OCI-LY3 (cell line): ENCODE results near the gene LMO2.

Experiments
- H2AFZ ChIP-seq: fragments of 200-600, 300-600 bp; shearing (Covaris generic); 2 replicates; pipeline ENCODE4 v1.6.0; 2014; ENCODE audit warnings: antibody characterized with exemption, low read depth, low read length
- H3K27ac ChIP-seq: fragments of 200-600, 300-600 bp; sonication (generic); 2 replicates; pipeline ENCODE4 v1.5.1; 2014; ENCODE audit warnings: mild to moderate bottlenecking, low read length, moderate library complexity, mixed read lengths
- H3K27me3 ChIP-seq: fragments of 200-600, 300-600 bp; sonication (generic); 2 replicates; pipeline ENCODE4 v1.6.1; 2014; ENCODE audit warnings: low read depth, low read length, mixed read lengths
- H3K36me3 ChIP-seq: fragments of 200-600, 300-600 bp; sonication (generic); replicated peaks from 2 replicates; pipeline ENCODE3; 2014; ENCODE audit warnings: low read depth, low read length, mixed read lengths
- H3K4me1 ChIP-seq: fragments of 300-600, 200-600 bp; sonication (generic); 2 replicates; pipeline ENCODE4 v1.6.1; 2014; ENCODE audit warnings: low read length, mixed read lengths
- H3K4me2 ChIP-seq: fragments of 200-600, 300-600 bp; sonication (generic); 2 replicates; pipeline ENCODE4 v1.6.1; 2014; ENCODE audit warnings: low read length, mixed read lengths
- H3K4me3 ChIP-seq: fragments of 300-600, 200-600 bp; sonication (generic); 2 replicates; pipeline ENCODE4 v1.5.1; 2014; ENCODE audit warnings: antibody characterized with exemption, mild to moderate bottlenecking, low read length, moderate library complexity
- H3K79me2 ChIP-seq: fragments of 300-600, 200-600 bp; shearing (Covaris generic); 2 replicates; pipeline ENCODE4 v1.6.1; 2014; ENCODE audit warnings: mild to moderate bottlenecking, low read length, mixed read lengths
- H3K9ac ChIP-seq: fragments of 300-600, 200-600 bp; shearing (Covaris generic); 2 replicates; pipeline ENCODE4 v1.6.0; 2014; ENCODE audit warnings: mild to moderate bottlenecking, low read length, moderate library complexity
- H3K9me3 ChIP-seq: fragments of 200-600, 300-600 bp; shearing (Covaris generic); 2 replicates; pipeline ENCODE4 v1.6.1; 2014; ENCODE audit warnings: low read length, mixed read lengths; ENCODE audit not compliant: insufficient read depth
- H4K20me1 ChIP-seq: fragments of 200-600, 300-600 bp; sonication (generic); 2 replicates; pipeline ENCODE4 v1.6.1; 2016; ENCODE audit warnings: low read length, mixed read lengths; ENCODE audit not compliant: insufficient read depth
- EZH2phosphoT487 ChIP-seq: fragments of 200-600 bp; shearing (Covaris generic); IDR thresholded peaks from 2 replicates; pipeline ENCODE4 v1.6.1; 2018; ENCODE audit warnings: antibody characterized with exemption, mixed run types, low read depth
- TF ChIP-seq, protein P1 (sequence below): fragments of 200-600, 300-600 bp; sonication (generic); IDR thresholded peaks from 2 replicates; pipeline ENCODE4 v1.5.1; 2014; ENCODE audit warnings: antibody characterized with exemption, low read length, low read depth

LMO2 gene

DNA sequence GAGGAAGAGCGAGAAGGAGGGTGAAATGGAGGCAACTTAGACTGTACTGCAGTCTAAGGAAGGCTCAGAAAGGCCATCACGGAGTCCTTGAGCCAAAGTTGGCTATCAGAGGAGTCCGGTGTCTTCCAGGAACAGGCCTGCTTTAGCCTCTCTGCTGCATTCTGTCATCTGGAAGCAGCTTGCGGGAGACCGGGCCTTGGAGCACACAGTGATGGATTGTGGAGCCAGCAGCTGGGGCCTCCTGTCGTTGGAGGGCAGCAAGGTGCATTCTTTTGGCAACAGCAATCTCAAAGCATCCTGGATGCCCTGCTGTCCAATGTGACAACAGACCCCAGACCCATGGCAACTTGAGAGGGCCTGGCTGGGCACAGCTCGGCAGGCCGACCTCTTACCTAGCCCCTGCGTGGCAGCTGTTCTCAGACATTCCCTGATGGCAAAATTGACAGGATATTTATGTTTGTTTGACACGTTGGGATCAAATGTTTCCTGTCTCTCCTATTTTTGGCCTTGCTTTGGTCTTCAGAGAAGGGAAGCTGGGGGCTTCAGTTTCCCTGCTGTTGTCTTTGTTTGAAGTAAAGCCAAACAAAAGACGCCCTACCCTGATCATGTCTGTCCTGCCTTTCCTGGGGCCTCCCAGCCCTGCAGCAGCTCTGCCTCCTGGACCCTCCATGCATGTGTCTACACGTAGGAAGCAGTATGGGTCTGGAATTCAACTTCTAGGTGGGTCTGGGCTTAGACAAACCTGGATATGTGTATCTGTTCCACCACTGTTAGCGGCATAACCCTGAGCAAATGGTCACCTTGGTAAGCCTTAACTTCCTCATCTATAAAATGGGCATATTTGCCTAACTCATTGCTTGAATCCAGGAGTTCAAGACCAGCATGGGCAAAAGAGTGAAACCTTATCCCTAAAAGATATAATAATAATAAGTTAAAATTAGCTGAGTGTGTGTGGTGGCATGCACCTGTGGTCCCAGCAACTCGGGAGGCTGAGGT is 43.9 kb upstream of the LMO2 start:
- Histone ChIP-seq H2AFZ (no peak overlapping the region), H3K79me2 (no peaks in the 10 kb centered on the region), H3K27ac (no peak overlapping the region), H3K4me3 (no peak overlapping the region), H3K9me3 (peaks cover 12% of the 10 kb centered on the region), H3K36me3 (no peaks in the 10 kb centered on the region), H3K27me3 (peaks cover 4% of the 10 kb centered on the region; the same call in 1 of the 2 replicates), H3K4me1 (peaks cover 4% of the 10 kb centered on the region; the same call in 1 of the 2 replicates), H3K9ac (no peak overlapping the region), H4K20me1 (no peaks in the 10 kb centered on the region), H3K4me2 (no peak overlapping the region)
- no peak for TF ChIP-seq EZH2phosphoT487
- TF ChIP-seq, protein P1, sequence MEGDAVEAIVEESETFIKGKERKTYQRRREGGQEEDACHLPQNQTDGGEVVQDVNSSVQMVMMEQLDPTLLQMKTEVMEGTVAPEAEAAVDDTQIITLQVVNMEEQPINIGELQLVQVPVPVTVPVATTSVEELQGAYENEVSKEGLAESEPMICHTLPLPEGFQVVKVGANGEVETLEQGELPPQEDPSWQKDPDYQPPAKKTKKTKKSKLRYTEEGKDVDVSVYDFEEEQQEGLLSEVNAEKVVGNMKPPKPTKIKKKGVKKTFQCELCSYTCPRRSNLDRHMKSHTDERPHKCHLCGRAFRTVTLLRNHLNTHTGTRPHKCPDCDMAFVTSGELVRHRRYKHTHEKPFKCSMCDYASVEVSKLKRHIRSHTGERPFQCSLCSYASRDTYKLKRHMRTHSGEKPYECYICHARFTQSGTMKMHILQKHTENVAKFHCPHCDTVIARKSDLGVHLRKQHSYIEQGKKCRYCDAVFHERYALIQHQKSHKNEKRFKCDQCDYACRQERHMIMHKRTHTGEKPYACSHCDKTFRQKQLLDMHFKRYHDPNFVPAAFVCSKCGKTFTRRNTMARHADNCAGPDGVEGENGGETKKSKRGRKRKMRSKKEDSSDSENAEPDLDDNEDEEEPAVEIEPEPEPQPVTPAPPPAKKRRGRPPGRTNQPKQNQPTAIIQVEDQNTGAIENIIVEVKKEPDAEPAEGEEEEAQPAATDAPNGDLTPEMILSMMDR, result no peak

DNA sequence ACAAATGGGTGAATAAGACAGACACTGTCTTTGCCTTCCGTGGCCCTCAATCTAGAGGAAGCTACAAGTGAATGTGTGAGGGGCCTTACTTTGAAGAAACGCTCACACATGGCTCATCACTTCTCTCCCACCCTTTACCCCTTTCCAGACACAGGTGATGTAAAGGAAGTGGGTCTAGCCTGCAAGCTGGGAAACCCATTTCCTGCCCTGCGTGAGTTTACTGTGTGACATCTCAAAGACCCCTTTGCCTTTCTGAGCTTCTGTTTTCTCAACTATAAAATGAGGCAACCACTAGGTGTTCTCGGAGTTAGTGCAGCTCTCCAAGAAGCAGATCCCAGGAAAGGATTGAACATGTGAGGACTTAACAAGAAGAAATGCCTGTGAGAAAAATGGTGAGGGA is 43.1 kb upstream of the LMO2 start:
- Histone ChIP-seq H3K4me2 (no peak overlapping the region), H3K4me1 (no peaks in the 10 kb centered on the region; the same call in 1 of the 2 replicates), H3K27me3 (peaks cover 4% of the 10 kb centered on the region; the same call in 1 of the 2 replicates), H3K36me3 (no peaks in the 10 kb centered on the region), H3K79me2 (no peaks in the 10 kb centered on the region), H3K27ac (no peak overlapping the region), H3K9me3 (peaks cover 12% of the 10 kb centered on the region), H2AFZ (no peak overlapping the region), H3K9ac (no peak overlapping the region), H3K4me3 (no peak overlapping the region), H4K20me1 (no peaks in the 10 kb centered on the region)
- TF ChIP-seq EZH2phosphoT487, result no peak
- TF ChIP-seq, protein P1, result no peak

DNA sequence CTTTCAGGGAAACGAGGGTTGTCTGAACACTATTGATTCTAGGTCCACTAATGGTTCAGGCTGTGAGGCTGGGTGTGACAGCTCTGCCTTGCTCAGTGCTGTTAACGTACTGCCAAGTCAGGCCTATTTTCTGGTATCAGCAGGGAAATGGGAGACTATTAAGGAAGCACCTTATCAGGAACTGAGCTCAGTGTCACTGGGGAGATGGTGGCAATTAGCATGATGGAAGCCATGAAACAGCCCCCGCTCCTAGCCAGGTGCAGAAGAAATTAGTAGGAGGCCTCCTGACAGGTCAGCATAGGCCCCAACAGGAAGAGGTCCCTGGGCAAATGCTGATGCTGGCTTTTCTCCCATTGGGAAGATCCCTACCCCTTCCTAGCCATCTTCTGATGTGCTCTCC is 42.6 kb upstream of the LMO2 start:
- Histone ChIP-seq H3K4me1 (no peaks in the 10 kb centered on the region), H3K9ac (no peak overlapping the region), H3K36me3 (no peaks in the 10 kb centered on the region), H3K79me2 (no peaks in the 10 kb centered on the region), H3K27me3 (peaks cover 4% of the 10 kb centered on the region; the same call in 1 of the 2 replicates), H4K20me1 (no peaks in the 10 kb centered on the region), H2AFZ (no peak overlapping the region), H3K27ac (no peak overlapping the region), H3K9me3 (peaks cover 12% of the 10 kb centered on the region), H3K4me3 (no peak overlapping the region), H3K4me2 (no peak overlapping the region)
- TF ChIP-seq, protein P1, result no peak
- no peak for TF ChIP-seq EZH2phosphoT487

DNA sequence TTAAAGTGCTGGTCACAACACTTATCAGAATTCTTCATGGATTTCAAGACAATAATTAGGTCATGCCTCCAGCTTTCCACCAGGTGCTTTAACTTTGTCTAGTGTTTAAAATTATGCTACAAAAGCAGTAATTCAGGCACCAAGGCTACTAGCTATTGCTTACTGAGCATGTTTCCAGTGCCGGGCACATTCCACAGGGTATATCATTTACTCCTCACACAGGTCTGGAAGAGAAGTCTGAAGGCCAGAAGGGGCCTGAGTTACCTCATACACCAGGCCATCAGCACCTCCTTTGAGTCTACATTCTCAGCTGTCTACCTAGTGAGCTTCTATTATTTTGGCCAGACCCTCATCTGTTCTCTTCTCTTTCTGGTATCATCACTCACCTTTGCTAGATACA is 41.7 kb upstream of the LMO2 start:
- no peak overlapping the region for H3K9ac ChIP-seq
- H3K4me2 ChIP-seq, result no peak overlapping the region
- H3K36me3 ChIP-seq, result no peaks in the 10 kb centered on the region
- no peak overlapping the region for H3K4me3 ChIP-seq
- peaks cover 12% of the 10 kb centered on the region for H3K9me3 ChIP-seq
- H2AFZ ChIP-seq, result no peak overlapping the region
- no peaks in the 10 kb centered on the region for H3K4me1 ChIP-seq
- H4K20me1 ChIP-seq, result no peaks in the 10 kb centered on the region
- peaks cover 7% of the 10 kb centered on the region; the same call in 1 of the 2 replicates for H3K27me3 ChIP-seq
- no peaks in the 10 kb centered on the region for H3K79me2 ChIP-seq
- H3K27ac ChIP-seq, result no peak overlapping the region
- no peak for TF ChIP-seq EZH2phosphoT487
- TF ChIP-seq, protein P1, result no peak
